OCI-LY7 (cell line): ENCODE results near the gene PXDC1. TPM values are rescaled to one million over a fixed set of nuclear protein-coding genes. Genes with fewer than 3 reads are reported as not detected.
"Not testable (repeated sequence)": the region's sequence is repeated elsewhere in the genome, so short reads cannot be mapped to it uniquely, and the experiment has no call there.

Source experiments
- BruUV-seq: library from RNA; stranded (reverse); fragments of 400-500 nt; replicated peaks from 2 replicates; lab custom pipeline; 2021; lab: Mats Ljungman, UMichigan
- CTCF ChIA-PET: fragments of 300-600 bp; sonication (Branson Sonifier 250); formaldehyde crosslinking; loops from one replicate; lab custom pipeline; 2022; ENCODE audit warnings: antibody characterized with exemption; ENCODE audit not compliant: unreplicated experiment; lab: Charles Lee
- POLR2A ChIA-PET: fragments of 300-600 bp; sonication (Branson Sonifier 250); formaldehyde crosslinking; loops from one replicate; lab custom pipeline; 2022; ENCODE audit warnings: antibody characterized with exemption; lab: Charles Lee
- DNase-seq: peaks from one replicate; pipeline ENCODE4 v3.0.0-alpha.2; 2015; ENCODE audit warnings: low spot score
- H2AFZ ChIP-seq: fragments of 200-600 bp; sonication (generic), shearing (Covaris generic); 2 replicates; pipeline ENCODE4 v1.6.1; 2014; ENCODE audit warnings: mild to moderate bottlenecking, antibody characterized with exemption, low read length, moderate library complexity
- H3K27ac ChIP-seq: fragments of 200-600 bp; sonication (generic); 2 replicates; pipeline ENCODE4 v1.5.1; 2014; ENCODE audit warnings: mixed run types, low read depth, mild to moderate bottlenecking, moderate library complexity, low read length, inconsistent platforms; ENCODE audit not compliant: poor library complexity, severe bottlenecking
- H3K36me3 ChIP-seq: fragments of 200-600 bp; sonication (generic); 2 replicates; pipeline ENCODE4 v1.6.1; 2014; ENCODE audit warnings: mild to moderate bottlenecking, antibody characterized with exemption, low read length, moderate library complexity, mixed read lengths; ENCODE audit not compliant: insufficient read depth
- H3K4me1 ChIP-seq: fragments of 200-600 bp; sonication (generic); 2 replicates; pipeline ENCODE4 v1.5.1; 2014; ENCODE audit warnings: mild to moderate bottlenecking, low read length; ENCODE audit not compliant: insufficient read depth, poor library complexity, severe bottlenecking
- H3K4me2 ChIP-seq: fragments of 200-600 bp; sonication (generic); 2 replicates; pipeline ENCODE4 v1.6.1; 2014; ENCODE audit warnings: mild to moderate bottlenecking, low read length
- H3K4me3 ChIP-seq: fragments of 200-600 bp; sonication (generic); 2 replicates; pipeline ENCODE4 v1.5.1; 2014; ENCODE audit warnings: mild to moderate bottlenecking, low read depth, low read length; ENCODE audit not compliant: poor library complexity, severe bottlenecking
- H3K79me2 ChIP-seq: fragments of 200-600 bp; sonication (generic); 2 replicates; pipeline ENCODE4 v1.6.1; 2016; ENCODE audit warnings: low read depth, mild to moderate bottlenecking, low read length, moderate library complexity, mixed read lengths; ENCODE audit not compliant: insufficient read depth
- H3K9me2 ChIP-seq: fragments of 200-600 bp; sonication (generic); 2 replicates; pipeline ENCODE4 v1.6.1; 2016; ENCODE audit warnings: mild to moderate bottlenecking, low read length, mixed read lengths; ENCODE audit not compliant: insufficient read depth
- H3K9me3 ChIP-seq: fragments of 200-600 bp; sonication (generic); 2 replicates; pipeline ENCODE4 v1.6.1; 2014; ENCODE audit warnings: mild to moderate bottlenecking, mixed run types, low read length, mixed read lengths
- H4K20me1 ChIP-seq: fragments of 200-600 bp; sonication (generic); 2 replicates; pipeline ENCODE4 v1.6.1; 2014; ENCODE audit warnings: mild to moderate bottlenecking, antibody characterized with exemption, low read length, moderate library complexity, mixed read lengths; ENCODE audit not compliant: insufficient read depth
- CTCF ChIP-seq: fragments of 200-600 bp; sonication (generic); conservative IDR thresholded peaks from 2 replicates; pipeline ENCODE4 v1.5.1; 2014; ENCODE audit warnings: mild to moderate bottlenecking, antibody characterized with exemption, low read length, moderate library complexity, mixed read lengths
- EZH2phosphoT487 ChIP-seq: fragments of 200-600 bp; sonication (generic); IDR thresholded peaks from 2 replicates; pipeline ENCODE4 v1.6.1; 2018; ENCODE audit warnings: low read depth, borderline replicate concordance, mild to moderate bottlenecking, mixed run types, antibody characterized with exemption, low read length, moderate library complexity, mixed read lengths
- intact Hi-C: fragments of 100-400 bp; cut with micrococcal nuclease; formaldehyde crosslinking; loops from one replicate; pipeline ENCODE4 v1.10.0; 2022; ENCODE audit not compliant: unreplicated experiment
- total RNA-seq, 2 experiments: library from RNA; depleted of rRNA in 1 of 2; stranded (reverse); fragments of >200 nt in 1 of 2; shearing (Covaris generic) in 1 of 2; gene quantifications; 2 replicates each; pipeline ENCODE4 v1.2.3, GENCODE V29; 2014 to 2022

The PXDC1 gene
- total RNA-seq, 2 experiments from 2014 or later: not detected

- POLR2A ChIA-PET: no interaction called here
- no peak overlapping the region for H2AFZ ChIP-seq
Observed at GRCh38 chr6:3773678-3774298, 22.3 kb upstream of the PXDC1 start.

DNA sequence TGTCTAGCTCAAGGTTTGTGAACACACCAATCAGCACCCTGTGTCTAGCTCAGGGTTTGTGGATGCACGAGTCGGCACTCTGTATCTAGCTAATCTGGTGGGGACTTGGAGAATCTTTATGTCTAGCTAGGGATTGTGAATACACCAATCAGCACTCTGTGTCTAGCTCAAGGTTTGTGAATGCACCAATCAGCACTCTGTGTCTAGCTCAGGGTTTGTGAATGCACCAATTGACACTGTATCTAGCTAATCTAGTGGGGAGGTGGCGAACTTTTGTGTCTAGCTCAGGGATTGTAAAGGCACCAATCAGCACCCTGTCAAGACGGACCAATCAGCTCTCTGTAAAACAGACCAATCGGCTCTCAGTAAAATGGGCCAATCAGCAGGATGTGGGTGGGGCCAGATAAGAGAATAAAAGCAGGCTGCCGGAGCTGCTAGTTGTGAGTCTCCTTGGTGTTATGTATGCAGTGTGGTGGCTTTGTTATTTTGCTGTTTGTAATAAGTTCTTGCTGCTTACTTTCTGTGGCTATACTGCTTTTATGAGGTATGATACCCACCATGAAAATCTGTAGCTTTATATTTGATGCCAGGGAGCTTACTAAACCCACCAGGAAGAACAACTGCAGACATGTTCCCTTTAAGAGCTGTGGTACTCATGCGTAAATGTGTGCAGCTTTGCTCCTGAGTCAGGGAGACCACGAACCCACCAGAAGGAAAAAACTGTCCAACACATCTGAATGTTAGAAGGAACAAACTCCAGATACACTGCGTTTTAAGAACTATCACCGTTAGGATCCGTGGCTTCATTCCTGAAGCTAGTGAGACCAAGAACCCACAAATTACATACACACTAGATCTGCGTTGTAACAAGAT is 20.9 kb upstream of the PXDC1 start:
- CTCF ChIA-PET, H4K20me1 ChIP-seq, DNase-seq, H3K9me3 ChIP-seq, H3K4me3 ChIP-seq, H2AFZ ChIP-seq, H3K4me2 ChIP-seq, H3K27ac ChIP-seq, H3K4me1 ChIP-seq, H3K9me2 ChIP-seq, H3K79me2 ChIP-seq, intact Hi-C loops, H3K36me3 ChIP-seq, BruUV-seq: not testable (repeated sequence)
- POLR2A ChIA-PET: interaction anchor here (0.9 kb wide), 1 partner anchor 169 kb away, joined by 3 read pairs; no protein-coding TSS in a partner anchor

More at GRCh38 chr6:3773678-3774298, 22.3 kb upstream of the PXDC1 start:
- no peak for DNase-seq
- intact Hi-C loops: no loop called here
- no peaks in the 10 kb centered on the region for H3K9me3 ChIP-seq
- no peak overlapping the region for H3K4me2 ChIP-seq
- H3K9me2 ChIP-seq: no peaks in the 10 kb centered on the region
- TF ChIP-seq EZH2phosphoT487 (no peak), CTCF (no peak)
- no peak overlapping the region for H3K27ac ChIP-seq
- no peaks in the 10 kb centered on the region for H4K20me1 ChIP-seq
- CTCF ChIA-PET: no interaction called here
- H3K36me3 ChIP-seq: no peaks in the 10 kb centered on the region
- H3K79me2 ChIP-seq: no peaks in the 10 kb centered on the region
- no peaks in the 10 kb centered on the region for H3K4me1 ChIP-seq
- no peak overlapping the region for H3K4me3 ChIP-seq
- no TSS peak for BruUV-seq

DNA sequence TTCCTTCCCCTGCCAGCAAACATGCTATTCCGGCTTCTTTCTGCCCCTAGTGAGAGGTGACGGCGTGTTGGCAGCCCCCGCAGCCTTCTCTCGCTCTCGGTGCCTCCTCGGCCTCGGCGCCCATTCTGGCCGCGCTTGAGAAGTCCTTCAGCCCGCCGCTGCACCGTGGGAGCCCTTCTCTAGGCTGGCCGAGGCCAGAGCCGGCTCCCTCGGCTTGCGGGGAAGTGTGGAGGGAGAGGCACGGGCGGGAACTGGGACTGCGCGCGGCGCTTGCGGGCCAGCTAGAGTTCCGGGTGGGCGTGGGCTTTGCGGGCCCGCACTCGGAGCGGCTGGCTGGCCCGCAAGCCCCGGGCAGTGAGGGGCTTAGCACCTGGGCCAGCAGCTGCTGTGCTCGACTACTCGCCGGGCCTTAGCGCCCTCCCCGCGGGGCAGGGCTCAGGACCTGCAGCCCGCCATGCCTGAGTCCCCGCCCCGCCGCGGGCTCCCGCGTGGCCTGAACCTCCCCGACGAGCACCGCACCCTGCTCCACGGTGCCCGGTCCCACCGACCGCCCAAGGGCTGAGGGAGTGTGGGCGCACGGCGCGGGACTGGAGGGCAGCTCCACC is 20.0 kb upstream of the PXDC1 start:
- Histone ChIP-seq H3K9me2 (no peaks in the 10 kb centered on the region), H3K79me2 (no peaks in the 10 kb centered on the region), H4K20me1 (no peaks in the 10 kb centered on the region), H3K36me3 (no peaks in the 10 kb centered on the region), H3K4me1 (no peaks in the 10 kb centered on the region), H2AFZ (no peak overlapping the region), H3K9me3 (no peaks in the 10 kb centered on the region), H3K4me3 (no peak overlapping the region), H3K4me2 (no peak overlapping the region), H3K27ac (no peak overlapping the region)
- no TSS peak for BruUV-seq
- no peak for DNase-seq
- POLR2A ChIA-PET: interaction anchor here (0.7 kb wide), 1 partner anchor 167 kb away, joined by 3 read pairs; no protein-coding TSS in a partner anchor
- intact Hi-C loops: no loop called here
- CTCF ChIA-PET: no interaction called here
- TF ChIP-seq CTCF (no peak), EZH2phosphoT487 (no peak)
